ENCODE data around the gene DOCK1. TPM values are rescaled to one million over a fixed set of nuclear protein-coding genes. Genes with fewer than 3 reads are reported as not detected.
A peak's percentile ranks its signal among the peaks of the same experiment; 100 is the strongest.

DOCK1 gene
- polyA plus RNA-seq, 1 donor = 29.5 TPM

GRCh38 chr10:127033216-127034033, 128.2 kb downstream of the DOCK1 start:
- Histone ChIP-seq H3K36me3 (ENCODE audit: control insufficient read depth, insufficient read depth, low read length) (peaks cover 69% of the 10 kb centered on the region), H3K27me3 (ENCODE audit: control insufficient read depth, insufficient read depth, low read length) (no peaks in the 10 kb centered on the region), H3K27ac (ENCODE audit: low read length) (no peak overlapping the region), H3K9me3 (ENCODE audit: control insufficient read depth, low read depth, low read length) (no peaks in the 10 kb centered on the region), H3K4me1 (ENCODE audit: control insufficient read depth, insufficient read depth, low read length) (no peaks in the 10 kb centered on the region), H3K4me3 (ENCODE audit: low read length) (no peak overlapping the region)
- no peak for DNase-seq
- WGBS (ENCODE audit: insufficient coverage, low lambda C conversion rate) = no CpG with 5 or more reads among the region's 12 CpGs

- Histone ChIP-seq H3K27ac (ENCODE audit: low read length) (no peak overlapping the region), H3K36me3 (ENCODE audit: control insufficient read depth, insufficient read depth, low read length) (peaks cover 69% of the 10 kb centered on the region), H3K27me3 (ENCODE audit: control insufficient read depth, insufficient read depth, low read length) (no peaks in the 10 kb centered on the region), H3K9me3 (ENCODE audit: control insufficient read depth, low read depth, low read length) (no peaks in the 10 kb centered on the region), H3K4me3 (ENCODE audit: low read length) (no peak overlapping the region), H3K4me1 (ENCODE audit: control insufficient read depth, insufficient read depth, low read length) (no peaks in the 10 kb centered on the region)
- WGBS (ENCODE audit: insufficient coverage, low lambda C conversion rate) = no CpG with 5 or more reads among the region's 7 CpGs
- no peak for DNase-seq
These were observed 128.9 kb downstream of the DOCK1 start for GRCh38 chr10:127034034-127034633.

GRCh38 chr10:127034790-127035189, 129.6 kb downstream of the DOCK1 start:
- Histone ChIP-seq H3K27ac (ENCODE audit: low read length) (no peak overlapping the region), H3K4me3 (ENCODE audit: low read length) (no peak overlapping the region), H3K9me3 (ENCODE audit: control insufficient read depth, low read depth, low read length) (no peaks in the 10 kb centered on the region), H3K4me1 (ENCODE audit: control insufficient read depth, insufficient read depth, low read length) (no peaks in the 10 kb centered on the region), H3K36me3 (ENCODE audit: control insufficient read depth, insufficient read depth, low read length) (peaks cover 69% of the 10 kb centered on the region), H3K27me3 (ENCODE audit: control insufficient read depth, insufficient read depth, low read length) (no peaks in the 10 kb centered on the region)
- DNase-seq = no peak
- 100% methylated on average over 1 of the region's 5 CpGs for WGBS (ENCODE audit: insufficient coverage, low lambda C conversion rate)

- no peaks in the 10 kb centered on the region for H3K4me1 ChIP-seq (ENCODE audit: control insufficient read depth, insufficient read depth, low read length)
- peaks cover 67% of the 10 kb centered on the region for H3K36me3 ChIP-seq (ENCODE audit: control insufficient read depth, insufficient read depth, low read length)
- H3K9me3 ChIP-seq (ENCODE audit: control insufficient read depth, low read depth, low read length) = no peaks in the 10 kb centered on the region
- H3K27ac ChIP-seq (ENCODE audit: low read length) = no peak overlapping the region
- H3K27me3 ChIP-seq (ENCODE audit: control insufficient read depth, insufficient read depth, low read length) = no peaks in the 10 kb centered on the region
- H3K4me3 ChIP-seq (ENCODE audit: low read length) = no peak overlapping the region
- no CpG with 5 or more reads among the region's 4 CpGs for WGBS (ENCODE audit: insufficient coverage, low lambda C conversion rate)
- no peak for DNase-seq
These were observed 130.6 kb downstream of the DOCK1 start for GRCh38 chr10:127035827-127036226.

DNA sequence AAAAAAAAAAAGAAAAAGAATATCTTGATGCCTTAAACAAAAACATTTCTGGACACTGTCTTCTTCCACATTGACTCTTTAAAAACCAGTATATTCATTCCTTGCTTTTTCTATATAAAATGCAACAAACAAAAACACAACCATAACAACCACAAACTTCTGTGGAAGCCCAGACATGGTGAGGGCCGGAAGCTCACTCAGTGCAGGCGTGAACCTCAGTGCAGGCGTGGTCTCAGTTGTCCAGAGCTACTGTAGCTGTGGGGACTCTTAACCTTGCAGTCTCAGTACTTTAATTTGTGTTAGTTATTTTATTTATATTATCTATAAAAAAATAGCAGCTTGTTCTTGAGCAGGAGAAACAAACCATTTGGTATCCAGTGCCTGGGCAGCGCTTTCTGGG, 131.8 kb downstream of the DOCK1 start:
- DNase-seq = no peak
- WGBS (ENCODE audit: insufficient coverage, low lambda C conversion rate) = no CpG with 5 or more reads among the region's 4 CpGs
- H3K36me3 ChIP-seq (ENCODE audit: control insufficient read depth, insufficient read depth, low read length) = peaks cover 61% of the 10 kb centered on the region

DNA sequence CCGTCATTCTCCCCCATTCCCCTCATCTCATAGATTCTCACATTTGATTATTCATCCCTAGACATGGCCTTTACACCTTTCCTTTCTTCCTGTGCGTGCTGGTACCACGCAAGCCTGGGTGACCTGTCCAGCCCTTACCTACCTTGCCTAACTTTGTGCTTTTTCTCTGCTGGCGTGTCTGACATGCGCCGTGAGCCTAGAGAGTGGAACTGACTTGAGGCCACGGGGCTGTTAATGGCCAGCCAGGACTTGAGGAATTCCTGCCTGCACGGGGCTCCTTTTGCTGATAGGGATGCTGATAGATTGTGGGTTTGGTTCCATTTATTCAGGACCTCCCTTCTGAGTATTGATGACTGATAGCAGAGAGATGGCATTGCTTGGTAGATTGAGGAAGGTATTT, 134.2 kb downstream of the DOCK1 start:
- Histone ChIP-seq H3K4me3 (ENCODE audit: low read length) (no peak overlapping the region), H3K27ac (ENCODE audit: low read length) (no peak overlapping the region), H3K36me3 (ENCODE audit: control insufficient read depth, insufficient read depth, low read length) (peaks cover 49% of the 10 kb centered on the region), H3K27me3 (ENCODE audit: control insufficient read depth, insufficient read depth, low read length) (no peaks in the 10 kb centered on the region), H3K9me3 (ENCODE audit: control insufficient read depth, low read depth, low read length) (no peaks in the 10 kb centered on the region), H3K4me1 (ENCODE audit: control insufficient read depth, insufficient read depth, low read length) (no peaks in the 10 kb centered on the region)
- WGBS (ENCODE audit: insufficient coverage, low lambda C conversion rate) = 100% methylated on average over 1 of the region's 8 CpGs
- no peak for DNase-seq

More for the DNA sequence above, 131.8 kb downstream of the DOCK1 start:
- no peaks in the 10 kb centered on the region for H3K4me1 ChIP-seq (ENCODE audit: control insufficient read depth, insufficient read depth, low read length)
- H3K27me3 ChIP-seq (ENCODE audit: control insufficient read depth, insufficient read depth, low read length) = no peaks in the 10 kb centered on the region
- H3K9me3 ChIP-seq (ENCODE audit: control insufficient read depth, low read depth, low read length) = no peaks in the 10 kb centered on the region
- no peak overlapping the region for H3K27ac ChIP-seq (ENCODE audit: low read length)
- no peak overlapping the region for H3K4me3 ChIP-seq (ENCODE audit: low read length)

- 95% methylated on average over 3 of the region's 4 CpGs for WGBS (ENCODE audit: insufficient coverage, low lambda C conversion rate)
- peaks cover 47% of the 10 kb centered on the region for H3K36me3 ChIP-seq (ENCODE audit: control insufficient read depth, insufficient read depth, low read length)
- no peaks in the 10 kb centered on the region for H3K9me3 ChIP-seq (ENCODE audit: control insufficient read depth, low read depth, low read length)
These were observed 135.5 kb downstream of the DOCK1 start for GRCh38 chr10:127040756-127041155.

GRCh38 chr10:127041552-127041951, 136.3 kb downstream of the DOCK1 start:
- no peak for DNase-seq
- Histone ChIP-seq H3K27ac (ENCODE audit: low read length) (no peak overlapping the region), H3K4me1 (ENCODE audit: control insufficient read depth, insufficient read depth, low read length) (no peaks in the 10 kb centered on the region), H3K27me3 (ENCODE audit: control insufficient read depth, insufficient read depth, low read length) (no peaks in the 10 kb centered on the region), H3K9me3 (ENCODE audit: control insufficient read depth, low read depth, low read length) (no peaks in the 10 kb centered on the region), H3K4me3 (ENCODE audit: low read length) (no peak overlapping the region), H3K36me3 (ENCODE audit: control insufficient read depth, insufficient read depth, low read length) (peaks cover 44% of the 10 kb centered on the region)
- WGBS (ENCODE audit: insufficient coverage, low lambda C conversion rate) = no CpG with 5 or more reads among the region's 6 CpGs

More at GRCh38 chr10:127040756-127041155, 135.5 kb downstream of the DOCK1 start:
- no peaks in the 10 kb centered on the region for H3K27me3 ChIP-seq (ENCODE audit: control insufficient read depth, insufficient read depth, low read length)
- no peak overlapping the region for H3K4me3 ChIP-seq (ENCODE audit: low read length)
- H3K4me1 ChIP-seq (ENCODE audit: control insufficient read depth, insufficient read depth, low read length) = no peaks in the 10 kb centered on the region
- no peak for DNase-seq
- no peak overlapping the region for H3K27ac ChIP-seq (ENCODE audit: low read length)

GRCh38 chr10:127043301-127043700, 138.1 kb downstream of the DOCK1 start:
- Histone ChIP-seq H3K36me3 (ENCODE audit: control insufficient read depth, insufficient read depth, low read length) (peaks cover 41% of the 10 kb centered on the region), H3K27me3 (ENCODE audit: control insufficient read depth, insufficient read depth, low read length) (no peaks in the 10 kb centered on the region), H3K4me3 (ENCODE audit: low read length) (no peak overlapping the region), H3K27ac (ENCODE audit: low read length) (peak overlapping the region; percentile 36), H3K9me3 (ENCODE audit: control insufficient read depth, low read depth, low read length) (no peaks in the 10 kb centered on the region), H3K4me1 (ENCODE audit: control insufficient read depth, insufficient read depth, low read length) (no peaks in the 10 kb centered on the region)
- DNase-seq = no peak
- no CpG with 5 or more reads among the region's 9 CpGs for WGBS (ENCODE audit: insufficient coverage, low lambda C conversion rate)

DNA sequence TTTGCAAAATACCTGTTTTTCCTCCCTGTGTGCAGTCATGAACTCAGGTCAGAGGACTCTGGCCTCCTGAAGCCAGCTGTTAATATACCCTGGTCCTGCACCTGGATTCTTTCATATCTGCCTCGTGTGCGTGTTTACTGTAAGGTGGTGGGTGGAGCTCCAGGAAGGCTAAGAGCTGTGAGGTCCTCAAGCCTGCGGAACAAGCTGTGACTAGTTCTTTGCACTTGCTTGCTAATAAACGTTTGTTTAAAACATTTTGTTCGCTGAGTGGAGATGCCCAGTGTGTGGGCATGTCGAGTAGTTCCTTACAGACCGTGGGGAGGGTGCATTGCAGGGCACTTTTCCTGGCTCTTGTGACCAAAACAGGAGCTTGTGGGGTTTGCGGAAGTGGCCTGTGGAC, 139.0 kb downstream of the DOCK1 start:
- WGBS (ENCODE audit: insufficient coverage, low lambda C conversion rate) = no CpG with 5 or more reads among the region's 8 CpGs
- Histone ChIP-seq H3K27me3 (ENCODE audit: control insufficient read depth, insufficient read depth, low read length) (no peaks in the 10 kb centered on the region), H3K4me1 (ENCODE audit: control insufficient read depth, insufficient read depth, low read length) (no peaks in the 10 kb centered on the region), H3K27ac (ENCODE audit: low read length) (peak overlapping the region; percentile 27), H3K36me3 (ENCODE audit: control insufficient read depth, insufficient read depth, low read length) (peaks cover 33% of the 10 kb centered on the region), H3K4me3 (ENCODE audit: low read length) (no peak overlapping the region), H3K9me3 (ENCODE audit: control insufficient read depth, low read depth, low read length) (no peaks in the 10 kb centered on the region)
- DNase-seq = peak; percentile 81 to 87
